HG03139 (cell line): ENCODE measurements around the gene ARMC2.

Source experiments
- ATAC-seq: cut with Tn5 transposase; IDR thresholded peaks from one replicate; pipeline ENCODE4 v1.9.1; 2021; ENCODE audit not compliant: unreplicated experiment

Gene ARMC2

GRCh38 chr6:108985301-108985700 is 137.1 kb downstream of the ARMC2 start:
- no peak for ATAC-seq

GRCh38 chr6:108987156-108987555 is 138.9 kb downstream of the ARMC2 start:
- no peak for ATAC-seq

GRCh38 chr6:108988296-108988695 is 140.1 kb downstream of the ARMC2 start:
- no peak for ATAC-seq

DNA sequence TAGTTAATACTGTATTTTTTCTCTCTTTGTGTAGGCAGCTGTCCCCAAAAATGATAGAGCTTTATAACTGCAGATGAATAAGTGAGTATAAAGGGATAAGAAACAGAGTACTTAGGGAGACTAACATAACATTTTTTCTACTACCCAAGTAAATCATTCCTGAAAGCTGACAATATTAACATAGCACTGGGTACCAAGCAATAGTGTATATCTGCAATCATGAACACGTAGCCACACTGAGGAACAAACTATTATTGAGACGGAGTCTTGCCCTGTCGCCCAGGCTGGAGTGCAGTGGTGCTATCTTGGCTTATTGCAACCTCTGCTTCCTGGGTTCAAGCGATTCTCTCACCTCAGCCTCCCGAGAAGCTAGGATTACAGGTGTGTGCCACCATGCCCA is 140.5 kb downstream of the ARMC2 start:
- no peak for ATAC-seq

DNA sequence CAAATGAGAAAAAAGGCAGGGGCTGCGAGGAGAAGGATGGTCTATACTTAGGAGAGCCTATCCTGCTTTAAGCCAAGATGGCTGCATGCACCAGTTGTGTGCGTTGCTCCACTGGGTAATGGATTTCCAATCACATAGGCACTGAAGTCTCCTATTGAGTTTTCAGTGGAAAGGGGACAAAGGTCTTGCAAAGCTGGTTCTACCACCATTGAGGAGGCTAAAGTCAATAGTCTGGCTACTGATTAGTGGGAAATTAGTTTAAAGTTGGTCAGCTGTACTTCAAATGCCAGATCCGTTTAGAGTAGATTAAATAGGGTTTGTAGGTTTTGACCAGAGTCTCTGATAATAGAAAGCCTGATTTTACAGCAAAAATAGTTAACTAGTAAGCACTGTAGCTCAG is 141.5 kb downstream of the ARMC2 start:
- ATAC-seq: no peak

DNA sequence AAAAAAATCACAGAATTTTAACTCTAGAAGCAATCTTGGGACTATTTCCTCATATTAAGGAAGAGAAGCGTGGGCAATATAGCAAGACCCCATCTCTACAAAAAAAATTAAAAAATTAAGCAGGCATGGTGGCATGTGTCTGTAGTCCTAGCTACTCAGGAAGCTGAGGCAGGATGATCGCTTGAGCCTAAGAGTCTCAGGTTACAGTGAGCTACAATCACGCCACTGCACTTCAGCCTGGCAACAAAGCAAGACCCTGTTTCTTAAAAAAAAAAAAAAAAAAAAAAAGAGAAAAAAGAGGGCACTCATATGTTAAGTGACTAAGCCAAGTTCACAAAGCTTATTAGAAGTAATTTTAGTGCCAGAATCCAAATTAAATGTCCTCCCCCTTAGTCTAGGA is 145.7 kb downstream of the ARMC2 start:
- no peak for ATAC-seq

DNA sequence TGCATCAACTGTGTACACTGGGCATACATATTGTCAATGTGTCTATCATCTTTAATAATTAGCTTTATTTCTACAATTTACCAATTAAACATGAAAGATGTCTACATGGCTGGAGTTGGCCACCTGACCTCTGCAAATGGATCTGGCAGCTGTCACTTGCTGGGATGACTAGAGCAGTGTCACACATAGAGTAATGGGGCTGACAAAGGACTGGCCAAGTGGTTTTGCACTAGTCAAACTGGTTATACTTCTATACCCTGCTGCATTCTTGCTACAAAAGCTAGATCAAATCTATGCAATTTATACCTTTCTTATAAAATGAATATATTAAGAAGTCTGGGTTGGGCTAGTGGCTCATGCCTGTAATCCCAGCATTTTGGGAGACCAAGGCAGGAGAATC is 147.1 kb downstream of the ARMC2 start:
- no peak for ATAC-seq

- no peak for ATAC-seq
Observed at GRCh38 chr6:108996208-108996607, 148.0 kb downstream of the ARMC2 start.

GRCh38 chr6:108998485-108998884 is 150.3 kb downstream of the ARMC2 start:
- no peak for ATAC-seq

DNA sequence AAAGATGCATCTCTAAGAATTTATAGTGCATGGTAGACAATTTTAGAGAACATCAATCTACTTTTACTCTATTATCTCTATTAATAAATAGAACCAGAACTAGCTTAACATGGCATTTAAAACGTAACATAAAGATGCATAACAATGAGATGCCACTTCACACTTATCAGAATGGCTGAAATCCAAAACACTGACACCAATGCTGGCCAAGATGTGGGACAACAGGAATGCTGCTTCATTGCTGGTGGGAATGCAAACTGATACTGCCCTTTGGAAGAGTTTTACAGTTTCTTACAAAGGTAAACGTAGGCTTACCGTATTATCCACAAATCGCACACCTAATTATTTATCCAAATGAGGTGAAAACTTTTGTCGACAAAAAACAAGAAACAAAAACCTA is 151.2 kb downstream of the ARMC2 start:
- ATAC-seq: no peak

DNA sequence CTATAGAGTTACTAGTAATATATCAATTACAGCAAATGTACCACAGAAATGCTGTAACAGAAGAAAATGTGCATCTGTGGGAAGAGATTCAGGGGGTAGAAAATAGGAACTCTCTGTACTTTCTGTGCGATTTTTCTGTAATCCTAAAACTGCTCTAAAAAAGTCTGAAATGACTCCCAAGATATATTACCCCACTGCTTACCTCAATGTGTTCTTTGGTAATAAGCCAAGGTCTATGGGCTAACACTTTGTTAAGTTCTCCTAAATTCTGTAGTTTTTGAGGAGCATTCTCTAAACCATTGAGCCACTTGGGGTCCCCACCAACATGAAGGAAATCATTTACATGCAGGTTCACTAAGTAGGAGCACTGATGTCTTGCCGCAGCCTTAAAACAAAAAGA is 152.1 kb downstream of the ARMC2 start:
- no peak for ATAC-seq

DNA sequence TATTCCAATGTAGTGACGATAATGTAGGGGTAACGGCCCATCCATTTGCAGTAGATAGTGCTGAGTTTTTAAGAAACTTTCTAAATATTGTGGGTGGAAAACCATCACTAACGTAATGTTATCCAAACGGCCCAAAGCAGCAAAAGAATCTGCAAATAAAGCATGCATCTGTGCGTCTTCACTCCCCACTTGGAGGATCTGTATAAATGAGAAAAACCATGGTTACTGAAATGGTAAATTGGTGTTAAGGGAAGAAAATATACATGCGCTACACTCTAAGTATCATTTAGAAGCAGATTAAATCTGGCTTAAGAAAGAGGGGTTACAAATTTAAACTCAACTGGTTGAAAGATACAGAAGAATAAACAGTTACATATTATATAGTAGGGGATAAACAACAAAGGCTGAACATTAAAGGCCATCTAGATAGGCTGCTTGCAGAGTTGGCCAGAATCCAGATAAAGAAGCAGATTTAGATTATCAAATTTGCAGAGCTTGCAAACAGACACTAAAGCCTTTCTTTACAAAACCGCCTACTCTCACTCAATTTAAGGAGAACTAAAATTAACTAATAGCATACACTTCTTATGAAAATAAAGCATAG is 153.2 kb downstream of the ARMC2 start:
- ATAC-seq: no peak

DNA sequence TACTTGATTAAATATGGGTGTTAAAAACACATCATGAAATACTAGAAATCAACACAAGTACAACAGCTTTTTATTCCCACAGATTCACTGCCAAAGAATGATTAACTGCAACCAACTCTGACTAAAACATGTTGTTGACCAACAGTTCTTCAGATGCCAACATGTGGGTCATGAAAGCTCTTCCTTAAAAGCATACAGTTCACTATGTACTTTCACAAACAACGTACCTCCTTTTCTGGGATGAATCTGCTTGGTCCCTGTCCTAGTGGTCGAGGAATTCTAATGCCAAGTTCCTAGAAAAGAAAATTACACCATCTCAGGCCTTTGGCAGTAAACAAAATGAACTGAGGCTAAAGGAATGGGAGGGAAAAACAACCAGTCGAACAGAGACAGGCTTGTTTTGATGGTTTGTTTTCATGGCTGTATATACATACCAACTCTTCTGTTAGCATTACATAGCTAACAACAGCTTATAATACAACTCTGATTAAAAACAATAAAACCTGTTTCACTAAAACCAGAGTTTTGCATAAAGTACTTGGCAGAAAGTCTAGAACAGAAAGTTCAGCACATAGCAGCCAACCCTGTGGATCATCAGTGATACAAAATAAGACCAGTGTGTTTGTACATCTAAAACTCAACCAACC is 154.0 kb downstream of the ARMC2 start:
- ATAC-seq: no peak

DNA sequence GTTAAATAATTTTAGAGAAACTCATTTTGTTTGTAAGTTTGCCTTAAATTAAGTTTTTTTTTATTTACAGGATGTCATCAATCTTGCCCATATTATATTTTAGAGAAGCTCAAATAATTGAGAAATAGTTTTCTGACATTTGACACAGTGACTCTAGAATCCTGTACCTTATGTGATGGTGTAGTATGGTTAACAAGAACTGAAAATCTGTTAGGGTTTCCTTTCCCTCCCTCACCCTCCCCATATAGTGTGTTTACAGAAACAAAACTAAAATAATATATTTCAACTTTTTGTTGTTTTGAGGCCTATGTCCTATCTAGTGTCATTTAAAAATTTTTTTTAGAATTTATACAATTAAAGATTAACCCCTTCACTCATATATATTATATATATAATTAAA is 154.7 kb downstream of the ARMC2 start:
- no peak for ATAC-seq

DNA sequence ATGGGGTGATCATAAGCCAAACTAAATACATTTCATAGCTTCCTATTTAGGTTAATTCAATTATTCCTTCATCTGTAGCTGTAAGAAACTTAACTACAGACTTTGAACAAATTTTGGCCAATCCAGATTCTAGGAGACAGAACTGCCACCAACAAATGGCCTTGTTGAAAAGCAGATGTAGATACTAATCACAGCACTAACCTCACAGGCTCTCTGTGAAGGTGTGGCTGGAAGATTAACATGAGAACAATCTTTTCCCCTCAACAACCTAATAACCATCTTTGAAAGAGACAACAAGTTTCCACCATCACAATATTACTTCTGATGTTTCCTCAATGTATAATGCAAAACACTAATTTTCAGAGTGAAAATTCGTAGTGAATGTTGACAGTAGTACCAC is 158.6 kb downstream of the ARMC2 start:
- no peak for ATAC-seq

DNA sequence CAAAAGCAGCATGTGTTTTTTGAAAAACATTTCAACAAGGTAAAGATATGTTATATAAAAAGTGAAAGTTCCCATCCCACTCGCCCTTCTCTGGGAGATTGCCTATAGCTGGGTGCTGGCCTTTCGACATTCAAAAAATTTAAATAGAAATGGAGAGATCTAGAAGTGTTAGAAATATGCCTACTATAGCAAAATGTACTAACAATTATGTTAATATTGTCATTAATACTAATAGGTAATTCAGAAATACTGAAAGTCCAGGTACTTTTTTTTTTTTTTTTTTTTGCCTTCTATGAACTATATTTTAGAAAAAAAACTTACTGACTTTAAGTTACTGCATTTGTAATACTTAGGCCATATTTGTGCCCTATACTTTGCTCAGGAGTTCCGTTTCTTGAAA is 159.3 kb downstream of the ARMC2 start:
- no peak for ATAC-seq

- ATAC-seq: no peak
Observed at GRCh38 chr6:109008054-109008453, 159.8 kb downstream of the ARMC2 start.

DNA sequence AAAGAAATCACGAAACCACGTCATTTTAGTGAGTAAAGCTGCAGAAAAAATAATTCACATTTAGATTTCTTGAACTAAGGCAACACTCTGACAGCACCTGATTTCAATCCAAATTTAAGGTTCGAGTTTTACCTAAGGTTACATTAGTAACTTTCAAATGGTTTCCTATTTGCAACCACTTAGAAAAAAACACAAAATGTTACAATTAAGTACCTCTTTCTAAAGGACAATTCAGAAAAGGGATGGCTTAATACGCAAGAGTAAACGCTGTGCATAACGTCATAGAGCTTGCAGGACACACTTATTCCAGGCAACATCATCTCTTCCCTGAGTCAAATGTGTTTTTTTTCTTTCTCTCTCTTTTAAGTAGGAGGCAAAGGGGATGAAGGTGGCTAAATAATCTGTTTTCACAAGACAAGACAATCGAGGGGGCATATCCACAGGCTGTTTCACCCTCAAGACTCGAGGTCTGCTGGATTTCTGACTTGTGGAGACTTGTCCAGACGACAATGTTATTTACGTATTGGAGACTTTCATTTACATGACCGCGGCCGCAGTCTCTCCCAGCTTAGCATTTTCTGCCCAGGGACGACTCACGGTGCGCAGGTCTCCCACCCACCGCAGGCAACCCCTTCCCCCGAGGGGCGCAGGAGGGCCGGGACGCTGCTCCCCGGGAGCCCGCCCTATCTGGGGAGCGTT is 160.5 kb downstream of the ARMC2 start:
- ATAC-seq: peak; percentile 14

- ATAC-seq: peak; percentile 94
Observed at GRCh38 chr6:109009236-109009961, 161.2 kb downstream of the ARMC2 start.

GRCh38 chr6:109009962-109010704 is 161.9 kb downstream of the ARMC2 start:
- ATAC-seq: no peak

GRCh38 chr6:109010705-109011102 is 162.5 kb downstream of the ARMC2 start:
- no peak for ATAC-seq
